ENCODE data around the gene INPP5K. TPM values are rescaled to one million over a fixed set of nuclear protein-coding genes. Genes with fewer than 3 reads are reported as not detected.

INPP5K gene
- total RNA-seq, 1 experiment from 2014 or later: 41.5 TPM

- DNase-seq (ENCODE audit: low read depth, low spot score): no peak
- in situ Hi-C loops (cut with HindIII; ENCODE audit: low pct_unique_long_range_greater_than_20kb, low sequenced_read_pairs): no loop called here
Observed at GRCh38 chr17:1493291-1493980, 23.0 kb downstream of the INPP5K start.

- no peak for DNase-seq (ENCODE audit: low read depth, low spot score)
- in situ Hi-C loops (cut with HindIII; ENCODE audit: low pct_unique_long_range_greater_than_20kb, low sequenced_read_pairs): no loop called here
Observed at GRCh38 chr17:1492249-1493206, 23.9 kb downstream of the INPP5K start, which contains the start of gene MYO1C. Gene MYO1C (minus strand): TSS chr17:1492686. CDS start chr17:1492487, 199 bp downstream.

GRCh38 chr17:1491443-1492248, 24.8 kb downstream of the INPP5K start:
- in situ Hi-C loops (cut with HindIII; ENCODE audit: low pct_unique_long_range_greater_than_20kb, low sequenced_read_pairs): no loop called here
- DNase-seq (ENCODE audit: low read depth, low spot score): peak; percentile 45

- in situ Hi-C loops (cut with HindIII; ENCODE audit: low pct_unique_long_range_greater_than_20kb, low sequenced_read_pairs): no loop called here
- DNase-seq (ENCODE audit: low read depth, low spot score): no peak
Observed at GRCh38 chr17:1490643-1491442, 25.6 kb downstream of the INPP5K start.

GRCh38 chr17:1488826-1489270, 27.6 kb downstream of the INPP5K start:
- DNase-seq (ENCODE audit: low read depth, low spot score): no peak
- in situ Hi-C loops (cut with HindIII; ENCODE audit: low pct_unique_long_range_greater_than_20kb, low sequenced_read_pairs): no loop called here

- in situ Hi-C loops (cut with HindIII; ENCODE audit: low pct_unique_long_range_greater_than_20kb, low sequenced_read_pairs): no loop called here
- DNase-seq (ENCODE audit: low read depth, low spot score): peak; percentile 63
Observed at GRCh38 chr17:1487939-1488825, 28.2 kb downstream of the INPP5K start.

- DNase-seq (ENCODE audit: low read depth, low spot score): no peak
- in situ Hi-C loops (cut with HindIII; ENCODE audit: low pct_unique_long_range_greater_than_20kb, low sequenced_read_pairs): no loop called here
Observed at GRCh38 chr17:1486802-1487695, 29.4 kb downstream of the INPP5K start.

GRCh38 chr17:1485423-1486376, 30.7 kb downstream of the INPP5K start:
- no peak for DNase-seq (ENCODE audit: low read depth, low spot score)
- in situ Hi-C loops (cut with HindIII; ENCODE audit: low pct_unique_long_range_greater_than_20kb, low sequenced_read_pairs): no loop called here

GRCh38 chr17:1484676-1485422, 31.6 kb downstream of the INPP5K start:
- peak; percentile 42 for DNase-seq (ENCODE audit: low read depth, low spot score)
- in situ Hi-C loops (cut with HindIII; ENCODE audit: low pct_unique_long_range_greater_than_20kb, low sequenced_read_pairs): no loop called here

- in situ Hi-C loops (cut with HindIII; ENCODE audit: low pct_unique_long_range_greater_than_20kb, low sequenced_read_pairs): no loop called here
Observed at GRCh38 chr17:1484060-1484535, 32.3 kb downstream of the INPP5K start.

GRCh38 chr17:1482680-1483079, 33.7 kb downstream of the INPP5K start:
- in situ Hi-C loops (cut with HindIII; ENCODE audit: low pct_unique_long_range_greater_than_20kb, low sequenced_read_pairs): no loop called here
- DNase-seq (ENCODE audit: low read depth, low spot score): no peak

More at GRCh38 chr17:1484060-1484535, 32.3 kb downstream of the INPP5K start:
- DNase-seq (ENCODE audit: low read depth, low spot score): no peak

GRCh38 chr17:1481736-1482135, 34.7 kb downstream of the INPP5K start:
- in situ Hi-C loops (cut with HindIII; ENCODE audit: low pct_unique_long_range_greater_than_20kb, low sequenced_read_pairs): no loop called here
- DNase-seq (ENCODE audit: low read depth, low spot score): no peak

GRCh38 chr17:1480747-1481465, 35.5 kb downstream of the INPP5K start:
- DNase-seq (ENCODE audit: low read depth, low spot score): no peak
- in situ Hi-C loops (cut with HindIII; ENCODE audit: low pct_unique_long_range_greater_than_20kb, low sequenced_read_pairs): no loop called here
